AML-193 (cell line): ENCODE measurements around the gene SPDYE6.
"Not testable (repeated sequence)": the region's sequence is repeated elsewhere in the genome, so short reads cannot be mapped to it uniquely, and the experiment has no call there.

Experiments
- DNase-seq, 2 experiments: peaks; one replicate each; lab custom pipeline; 2025; lab: John Stamatoyannopoulos, UW

The SPDYE6 gene

DNA sequence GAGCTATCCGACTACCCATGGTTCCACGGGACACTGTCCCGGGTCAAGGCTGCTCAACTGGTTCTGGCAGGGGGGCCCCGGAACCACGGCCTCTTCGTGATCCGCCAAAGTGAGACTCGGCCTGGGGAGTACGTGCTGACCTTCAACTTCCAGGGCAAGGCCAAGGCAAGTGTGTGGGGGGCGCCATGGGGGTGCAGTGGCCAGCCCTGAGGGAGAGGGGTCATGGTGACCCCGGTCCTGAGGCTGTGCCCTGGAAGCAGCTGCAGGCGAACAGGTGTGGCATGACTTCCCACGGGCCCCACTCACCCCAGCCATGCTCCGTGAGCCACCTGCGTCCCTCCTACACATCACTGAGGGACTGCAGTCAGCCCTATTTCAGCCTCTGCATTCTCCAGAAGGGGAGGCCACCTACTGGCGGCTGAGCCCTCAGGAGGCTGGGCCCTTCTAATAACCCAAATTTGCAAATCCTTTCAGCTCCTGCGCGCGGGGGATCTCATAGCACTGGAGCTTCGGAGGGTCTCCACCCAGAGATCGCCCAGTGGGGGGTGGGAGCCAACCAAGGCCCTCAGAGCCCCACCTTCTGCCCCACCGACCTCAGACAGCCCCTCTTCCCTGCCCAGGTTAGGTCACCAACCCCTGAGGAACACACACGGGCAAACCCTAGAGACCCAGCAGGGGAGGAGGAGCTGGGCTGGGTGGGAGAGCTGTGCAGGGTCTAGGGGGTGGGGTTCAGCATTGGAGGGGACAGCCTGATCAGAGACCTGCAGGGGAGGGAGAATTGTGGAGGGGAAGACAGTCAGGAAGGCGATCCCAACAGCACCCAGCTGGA is 38.8 kb downstream of the SPDYE6 start:
- no peak for DNase-seq

DNA sequence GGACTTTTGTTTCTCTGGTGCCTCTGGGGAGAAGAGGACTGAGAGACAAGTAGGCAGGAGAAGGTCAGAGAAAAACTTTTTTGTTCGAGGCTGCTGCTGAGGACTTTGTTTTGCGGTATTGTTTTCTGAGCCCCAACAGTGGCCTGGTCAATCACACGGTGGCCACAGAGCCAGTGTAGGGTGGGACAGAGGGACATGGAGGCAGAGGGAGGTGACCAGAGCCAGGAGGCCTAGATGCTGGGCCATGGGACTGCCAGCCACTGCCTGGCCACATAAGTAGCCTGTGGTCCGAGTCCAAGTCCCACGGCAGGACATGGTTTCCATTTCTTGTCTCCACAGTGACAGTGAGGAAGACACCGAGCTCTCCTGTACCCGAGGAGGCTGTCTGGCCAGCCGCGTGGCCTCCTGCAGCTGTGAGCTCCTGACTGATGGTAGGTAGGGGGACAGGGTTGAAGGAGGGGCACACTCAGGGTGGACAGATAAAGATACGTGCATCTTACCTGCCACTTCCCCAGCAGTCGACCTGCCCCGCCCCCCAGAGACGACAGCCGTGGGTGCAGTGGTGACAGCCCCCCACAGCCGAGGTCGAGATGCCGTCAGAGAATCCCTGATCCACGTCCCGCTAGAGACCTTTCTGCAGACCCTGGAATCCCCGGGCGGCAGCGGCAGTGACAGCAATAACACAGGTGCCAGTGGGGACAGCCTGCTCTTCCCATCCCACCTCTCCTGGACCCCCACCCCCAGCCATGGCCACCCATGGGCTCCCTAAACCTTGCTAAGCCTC is 42.1 kb downstream of the SPDYE6 start:
- DNase-seq = no peak

DNA sequence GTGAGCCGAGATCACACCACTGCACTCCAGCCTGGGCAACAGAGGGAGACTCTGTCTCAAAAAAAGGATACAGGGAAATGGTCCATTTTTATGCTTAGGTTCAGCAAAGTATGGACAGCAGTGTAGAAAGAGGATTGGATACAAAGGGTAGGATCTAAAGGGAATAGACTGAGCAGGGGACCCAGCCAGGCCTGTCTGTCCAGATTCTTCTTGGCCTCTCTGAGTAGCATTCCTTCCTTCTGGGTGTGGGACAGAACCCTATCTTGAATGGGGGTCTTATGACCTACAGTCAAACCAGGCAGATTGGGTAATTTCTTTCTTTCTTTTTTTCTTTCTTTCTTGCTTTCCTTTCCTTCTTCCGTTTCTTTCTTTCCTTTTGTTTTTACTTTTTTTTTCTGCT is 43.9 kb downstream of the SPDYE6 start:
- no peak for DNase-seq

DNA sequence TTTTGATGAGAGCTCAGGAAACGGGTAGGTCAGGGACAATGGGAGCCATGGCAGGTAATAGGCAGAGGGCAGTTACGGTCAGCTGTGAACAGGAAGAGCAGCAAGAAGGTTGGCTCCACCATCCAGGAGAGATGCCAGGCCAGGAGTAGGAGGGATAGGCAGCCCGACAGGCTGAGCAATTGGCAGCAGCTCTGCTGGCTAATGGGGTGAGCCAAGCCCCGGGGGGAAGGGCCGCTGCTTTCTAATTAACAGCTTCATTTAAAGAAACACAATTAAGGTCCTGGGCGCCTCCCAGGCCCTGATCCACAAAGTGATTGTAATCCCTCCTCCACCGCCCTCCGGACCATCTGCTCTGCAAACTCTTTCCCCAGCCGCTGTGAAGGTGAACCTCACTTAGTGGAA is 45.8 kb downstream of the SPDYE6 start:
- no peak for DNase-seq

DNA sequence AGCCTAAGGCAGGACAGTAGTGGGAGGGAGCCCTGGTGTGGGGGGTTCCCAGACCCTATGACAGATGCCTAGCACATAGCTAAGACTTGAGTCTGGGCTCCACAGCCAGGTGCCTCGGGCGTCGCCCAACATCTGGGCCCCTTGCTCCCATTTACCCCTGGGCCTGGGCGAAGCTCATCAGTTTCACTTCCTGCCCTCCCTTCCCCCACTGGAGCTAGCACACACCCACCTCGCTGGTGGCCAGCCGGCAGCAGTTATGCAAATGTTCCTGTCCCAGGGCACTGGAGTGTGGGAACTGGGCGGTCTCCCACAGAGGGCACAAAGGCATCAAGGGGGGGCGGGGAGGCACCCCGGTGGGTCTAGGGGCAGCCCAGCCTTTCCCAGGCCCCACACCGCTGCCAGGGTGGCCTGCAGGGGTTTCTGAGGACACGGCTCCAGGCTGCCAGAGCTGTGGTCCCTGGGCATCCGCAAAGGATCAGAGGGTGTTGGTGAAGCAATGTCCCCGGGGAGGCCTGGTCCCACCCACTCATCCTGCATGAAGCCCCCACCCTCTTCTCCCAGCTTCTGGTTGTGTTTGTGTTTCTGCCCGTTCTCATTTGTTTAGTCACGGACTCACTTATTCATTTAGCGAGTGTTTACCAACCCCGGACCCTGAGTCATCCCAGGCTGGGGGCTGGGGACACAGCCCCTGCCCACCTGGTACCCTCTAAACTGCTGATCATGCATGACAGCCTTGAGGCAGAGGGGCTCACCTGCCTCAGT is 49.1 kb downstream of the SPDYE6 start:
- no peak for DNase-seq

DNA sequence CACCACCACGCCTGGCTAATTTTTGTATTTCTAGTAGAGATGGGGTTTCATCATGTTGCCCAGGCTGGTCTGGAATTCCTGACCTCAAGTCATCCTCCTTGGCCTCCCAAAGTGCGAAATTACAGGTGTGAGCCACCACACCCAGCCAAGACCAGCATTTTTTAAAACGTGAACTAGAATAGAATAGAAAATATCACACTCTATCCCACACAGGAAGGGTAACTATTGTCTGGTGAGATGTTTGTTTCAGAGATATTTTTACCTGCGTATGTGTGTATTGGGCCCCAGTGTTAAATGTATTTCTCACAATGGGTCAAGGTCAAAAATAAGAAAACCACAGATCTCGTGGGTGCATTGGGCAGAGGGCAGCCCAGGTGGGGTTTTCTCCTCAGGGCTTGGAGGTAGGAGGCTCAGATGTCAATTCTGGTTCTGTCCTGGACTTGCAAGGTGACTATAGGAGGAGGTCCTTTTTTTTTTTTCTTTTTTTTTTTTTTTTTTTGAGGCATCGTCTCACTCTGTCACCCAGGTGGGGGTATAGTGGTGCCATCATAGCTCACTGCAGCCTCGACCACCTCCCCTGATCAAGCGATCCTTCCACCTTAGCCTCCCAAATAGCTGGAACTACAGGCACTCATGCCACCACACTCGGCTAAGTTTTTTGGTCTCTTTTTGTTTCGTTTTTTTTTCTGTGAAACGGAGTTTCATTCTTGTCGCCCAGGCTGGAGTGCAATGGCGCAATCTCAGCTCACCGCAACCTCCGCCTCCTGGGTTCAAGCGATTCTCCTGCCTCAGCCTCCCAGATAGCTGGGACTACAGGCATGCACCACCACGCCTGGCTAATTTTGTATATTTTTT is 50.6 kb downstream of the SPDYE6 start:
- no peak for DNase-seq

DNA sequence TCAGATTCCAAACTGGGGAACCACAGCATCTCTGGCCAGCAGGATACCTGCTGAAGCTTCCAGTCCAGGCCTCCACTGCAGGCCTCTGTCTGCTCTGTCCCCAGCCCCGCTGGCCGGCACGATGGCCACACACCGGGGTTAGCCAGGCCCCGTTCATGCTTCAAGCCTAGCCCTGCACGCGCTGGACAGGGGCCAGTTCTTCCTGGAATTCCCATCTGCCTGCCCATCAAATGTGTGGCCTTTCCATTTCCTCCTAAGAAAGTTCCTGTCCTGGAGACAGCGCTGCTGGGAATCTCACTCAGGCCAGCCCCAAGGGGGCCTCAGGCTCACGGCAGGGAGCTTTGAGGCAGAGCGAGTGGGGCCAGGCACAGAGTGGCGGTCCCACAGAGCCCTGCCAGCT is 51.6 kb downstream of the SPDYE6 start:
- DNase-seq = no peak

DNA sequence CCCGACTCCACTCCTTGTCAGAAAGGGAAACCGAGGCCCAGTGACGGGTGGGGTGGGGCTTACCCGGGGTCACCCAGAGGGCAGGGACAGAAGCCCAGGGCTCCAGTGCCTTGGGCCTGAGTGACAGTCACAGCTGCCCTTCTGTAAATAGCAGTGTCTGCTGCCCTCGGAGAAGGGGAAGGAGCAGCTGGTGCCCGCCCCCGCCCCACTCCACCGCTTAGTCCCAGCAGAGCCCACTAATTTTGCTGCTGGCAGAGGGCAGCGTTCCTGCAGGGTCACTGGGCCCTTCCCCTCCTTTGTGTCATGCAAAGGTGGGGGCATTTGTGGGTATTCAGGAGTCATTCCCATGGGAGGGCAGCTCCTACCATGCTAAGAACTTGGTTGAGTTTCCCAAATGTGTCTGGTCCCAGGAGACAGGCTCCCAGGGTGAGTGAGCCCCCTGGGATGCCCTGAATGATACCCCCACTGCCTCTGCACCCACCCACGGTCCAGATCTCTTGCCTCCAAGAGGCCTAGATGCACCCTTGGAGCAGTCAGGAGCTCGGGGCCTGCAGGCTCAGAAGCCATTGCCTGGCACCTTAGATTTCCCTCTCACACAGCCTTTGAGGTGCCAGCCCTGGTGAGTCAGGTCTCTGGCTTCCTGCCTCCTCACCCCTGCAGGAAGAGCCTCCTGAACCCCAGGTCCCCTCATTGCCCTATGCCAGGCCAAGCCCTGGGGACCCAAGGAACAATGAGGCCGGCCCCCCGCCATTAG is 52.4 kb downstream of the SPDYE6 start:
- DNase-seq = no peak

DNA sequence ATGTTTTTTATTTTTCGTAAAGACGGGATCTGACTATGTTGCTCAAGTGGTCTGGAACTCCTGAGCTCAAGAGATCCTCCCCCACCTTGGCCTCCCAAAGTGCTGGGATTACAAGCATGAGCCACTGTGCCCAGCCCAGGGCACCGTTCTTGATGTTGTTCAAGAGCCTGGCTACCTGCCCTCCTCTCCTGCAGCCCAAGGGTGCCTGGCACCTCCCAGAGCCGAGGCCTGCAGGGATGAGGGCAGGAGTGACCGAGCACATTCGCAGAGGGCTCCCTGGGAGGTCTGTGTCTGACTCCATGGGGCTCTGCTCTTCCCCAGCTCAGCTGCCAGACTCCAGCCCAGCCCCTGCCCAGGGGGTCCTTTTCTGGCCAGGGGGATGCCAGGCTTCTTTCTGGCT is 54.2 kb downstream of the SPDYE6 start:
- no peak for DNase-seq

DNA sequence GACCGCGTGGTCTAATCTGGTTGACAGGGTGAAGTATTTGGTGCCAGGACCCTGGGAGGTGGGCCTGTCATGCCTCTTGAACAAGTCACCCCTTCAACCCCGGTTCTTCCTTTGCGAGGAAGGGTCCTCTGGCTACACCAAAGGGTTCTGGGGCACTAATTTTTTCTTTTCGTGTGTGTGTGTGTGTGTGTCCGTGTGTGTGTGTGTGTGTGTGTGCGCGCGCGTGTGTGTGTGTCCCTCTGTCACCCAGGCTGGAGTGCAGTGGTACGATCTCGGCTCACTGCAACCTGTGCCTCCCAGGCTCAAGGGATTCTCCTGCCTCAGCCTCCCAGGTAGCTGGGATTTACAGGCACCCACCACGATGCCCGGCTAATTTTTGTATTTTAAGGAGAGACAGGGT is 54.9 kb downstream of the SPDYE6 start:
- not testable (repeated sequence) for DNase-seq

DNA sequence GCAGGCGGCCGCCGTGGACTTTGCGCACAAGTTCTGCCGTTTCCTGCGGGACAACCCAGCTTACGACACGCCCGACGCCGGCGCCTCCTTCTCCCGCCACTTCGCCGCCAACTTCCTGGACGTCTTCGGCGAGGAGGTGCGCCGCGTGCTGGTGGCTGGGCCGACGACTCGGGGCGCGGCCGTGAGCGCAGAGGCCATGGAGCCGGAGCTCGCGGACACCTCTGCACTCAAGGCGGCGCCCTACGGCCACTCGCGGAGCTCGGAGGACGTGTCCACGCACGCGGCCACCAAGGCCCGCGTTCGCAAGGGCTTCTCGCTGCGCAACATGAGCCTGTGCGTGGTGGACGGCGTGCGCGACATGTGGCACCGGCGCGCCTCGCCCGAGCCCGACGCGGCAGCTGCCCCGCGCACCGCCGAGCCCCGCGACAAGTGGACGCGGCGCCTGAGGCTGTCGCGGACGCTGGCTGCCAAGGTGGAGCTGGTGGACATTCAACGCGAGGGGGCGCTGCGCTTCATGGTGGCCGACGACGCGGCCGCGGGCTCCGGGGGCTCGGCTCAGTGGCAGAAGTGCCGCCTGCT is 55.5 kb downstream of the SPDYE6 start:
- no peak for DNase-seq

DNA sequence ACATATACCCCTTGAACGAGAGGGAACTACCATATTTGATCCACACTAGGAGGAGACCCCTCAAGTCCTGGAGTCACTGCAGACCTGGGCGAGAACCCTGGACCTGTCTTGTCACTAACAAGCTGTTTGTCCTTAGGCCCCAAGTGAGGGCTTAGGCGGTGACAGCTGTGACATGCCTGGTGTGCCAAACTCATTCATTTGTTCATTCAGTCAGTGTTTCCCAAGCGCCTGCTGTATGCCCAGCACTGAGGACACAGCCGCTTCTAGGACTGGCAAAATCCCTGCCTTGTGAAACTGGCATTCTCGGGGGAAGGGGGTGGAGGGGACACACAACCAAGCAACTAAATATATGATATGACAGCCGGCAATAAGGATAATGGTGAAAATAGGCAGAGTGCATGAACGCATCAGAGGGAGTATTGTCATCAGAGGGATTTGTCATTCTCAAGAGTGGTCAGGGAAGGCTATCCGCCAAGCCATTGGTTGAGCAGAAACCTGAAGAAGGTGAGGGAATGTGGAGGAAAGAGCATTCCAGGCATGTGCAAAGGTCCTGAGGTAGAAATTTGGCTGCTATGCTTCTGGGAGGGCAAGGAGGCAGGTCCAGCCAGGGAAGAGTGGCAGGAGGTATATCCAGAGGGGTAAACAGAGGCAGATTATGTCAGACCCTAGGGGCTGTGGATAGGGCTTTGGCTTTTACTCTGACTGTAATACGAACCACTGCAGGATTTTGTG is 58.6 kb downstream of the SPDYE6 start:
- DNase-seq = no peak

DNA sequence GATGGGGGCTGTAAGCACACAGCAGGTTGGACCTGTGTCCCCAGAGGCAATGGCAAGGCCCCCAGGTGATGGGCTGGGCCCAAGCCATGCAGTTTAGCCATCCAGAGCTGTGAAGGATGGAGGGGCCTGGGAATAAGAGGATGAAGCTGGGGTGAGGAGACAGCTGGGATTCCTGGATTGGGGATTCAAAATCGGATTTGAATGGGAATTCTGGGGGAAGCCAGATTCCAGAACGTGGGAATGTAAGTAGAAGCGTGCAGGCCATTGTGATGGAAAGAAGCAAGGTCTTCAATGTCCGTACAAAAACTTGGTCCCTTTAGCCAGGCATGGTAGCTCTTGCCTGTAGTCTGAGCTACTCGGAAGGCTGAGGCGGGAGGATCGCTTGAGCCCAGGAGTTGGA is 59.7 kb downstream of the SPDYE6 start:
- no peak for DNase-seq

DNA sequence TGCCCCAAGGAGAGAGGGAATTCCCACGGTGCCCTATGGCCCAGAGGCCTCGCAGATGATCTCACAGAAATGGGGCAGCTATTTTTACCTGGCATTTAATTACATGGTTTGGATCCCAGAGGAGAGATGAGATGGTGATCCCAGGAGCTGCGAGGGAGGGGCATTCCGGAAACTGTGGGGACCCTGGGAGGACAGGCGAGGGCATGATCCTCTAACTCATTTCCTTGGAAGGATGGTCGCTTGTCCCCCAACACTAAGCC is 60.1 kb downstream of the SPDYE6 start:
- no peak for DNase-seq
